GM06990 (cell line): ENCODE results near the gene GNAS-AS1.
A peak's percentile ranks its signal among the peaks of the same experiment; 100 is the strongest.

Experiments
- DNase-seq: peaks from one replicate; pipeline ENCODE4 v3.0.0-alpha.2; 2011; ENCODE audit not compliant: insufficient read length; ENCODE audit errors: extremely low read depth
- H3K27me3 ChIP-seq: replicated peaks from 2 replicates; pipeline ENCODE4 v1.6.0; 2011; ENCODE audit warnings: low read length; ENCODE audit not compliant: control insufficient read depth, insufficient read depth
- H3K36me3 ChIP-seq: 2 replicates; pipeline ENCODE4 v1.5.1; 2011; ENCODE audit warnings: low read length; ENCODE audit not compliant: control insufficient read depth, insufficient read depth
- H3K4me3 ChIP-seq: replicated peaks from 2 replicates; pipeline ENCODE4 v1.5.1; 2011; ENCODE audit warnings: low read depth, mild to moderate bottlenecking, control low read depth, low read length
- TF ChIP-seq, protein P1 (sequence below): IDR thresholded peaks from 2 replicates; pipeline ENCODE4 v1.5.1; 2011; ENCODE audit warnings: low read length, control low read depth, mild to moderate bottlenecking, inconsistent platforms; ENCODE audit not compliant: insufficient read depth, poor library complexity, severe bottlenecking

The GNAS-AS1 gene

DNA sequence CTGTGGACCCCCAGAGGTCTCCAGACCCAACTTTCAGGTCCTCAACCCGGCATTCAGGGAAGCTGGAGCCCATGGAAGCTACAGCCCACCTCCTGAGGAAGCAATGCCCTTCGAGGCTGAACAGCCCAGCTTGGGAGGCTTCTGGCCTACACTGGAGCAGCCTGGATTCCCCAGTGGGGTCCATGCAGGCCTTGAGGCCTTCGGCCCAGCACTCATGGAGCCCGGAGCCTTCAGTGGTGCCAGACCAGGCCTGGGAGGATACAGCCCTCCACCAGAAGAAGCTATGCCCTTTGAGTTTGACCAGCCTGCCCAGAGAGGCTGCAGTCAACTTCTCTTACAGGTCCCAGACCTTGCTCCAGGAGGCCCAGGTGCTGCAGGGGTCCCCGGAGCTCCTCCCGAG, 2.8 kb upstream of the GNAS-AS1 start:
- TF ChIP-seq, protein P1, sequence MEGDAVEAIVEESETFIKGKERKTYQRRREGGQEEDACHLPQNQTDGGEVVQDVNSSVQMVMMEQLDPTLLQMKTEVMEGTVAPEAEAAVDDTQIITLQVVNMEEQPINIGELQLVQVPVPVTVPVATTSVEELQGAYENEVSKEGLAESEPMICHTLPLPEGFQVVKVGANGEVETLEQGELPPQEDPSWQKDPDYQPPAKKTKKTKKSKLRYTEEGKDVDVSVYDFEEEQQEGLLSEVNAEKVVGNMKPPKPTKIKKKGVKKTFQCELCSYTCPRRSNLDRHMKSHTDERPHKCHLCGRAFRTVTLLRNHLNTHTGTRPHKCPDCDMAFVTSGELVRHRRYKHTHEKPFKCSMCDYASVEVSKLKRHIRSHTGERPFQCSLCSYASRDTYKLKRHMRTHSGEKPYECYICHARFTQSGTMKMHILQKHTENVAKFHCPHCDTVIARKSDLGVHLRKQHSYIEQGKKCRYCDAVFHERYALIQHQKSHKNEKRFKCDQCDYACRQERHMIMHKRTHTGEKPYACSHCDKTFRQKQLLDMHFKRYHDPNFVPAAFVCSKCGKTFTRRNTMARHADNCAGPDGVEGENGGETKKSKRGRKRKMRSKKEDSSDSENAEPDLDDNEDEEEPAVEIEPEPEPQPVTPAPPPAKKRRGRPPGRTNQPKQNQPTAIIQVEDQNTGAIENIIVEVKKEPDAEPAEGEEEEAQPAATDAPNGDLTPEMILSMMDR = no peak
- Histone ChIP-seq H3K4me3 (no peak overlapping the region), H3K36me3 (no peaks in the 10 kb centered on the region), H3K27me3 (no peaks in the 10 kb centered on the region; the same call in 1 of the 2 replicates)
- DNase-seq = no peak

DNA sequence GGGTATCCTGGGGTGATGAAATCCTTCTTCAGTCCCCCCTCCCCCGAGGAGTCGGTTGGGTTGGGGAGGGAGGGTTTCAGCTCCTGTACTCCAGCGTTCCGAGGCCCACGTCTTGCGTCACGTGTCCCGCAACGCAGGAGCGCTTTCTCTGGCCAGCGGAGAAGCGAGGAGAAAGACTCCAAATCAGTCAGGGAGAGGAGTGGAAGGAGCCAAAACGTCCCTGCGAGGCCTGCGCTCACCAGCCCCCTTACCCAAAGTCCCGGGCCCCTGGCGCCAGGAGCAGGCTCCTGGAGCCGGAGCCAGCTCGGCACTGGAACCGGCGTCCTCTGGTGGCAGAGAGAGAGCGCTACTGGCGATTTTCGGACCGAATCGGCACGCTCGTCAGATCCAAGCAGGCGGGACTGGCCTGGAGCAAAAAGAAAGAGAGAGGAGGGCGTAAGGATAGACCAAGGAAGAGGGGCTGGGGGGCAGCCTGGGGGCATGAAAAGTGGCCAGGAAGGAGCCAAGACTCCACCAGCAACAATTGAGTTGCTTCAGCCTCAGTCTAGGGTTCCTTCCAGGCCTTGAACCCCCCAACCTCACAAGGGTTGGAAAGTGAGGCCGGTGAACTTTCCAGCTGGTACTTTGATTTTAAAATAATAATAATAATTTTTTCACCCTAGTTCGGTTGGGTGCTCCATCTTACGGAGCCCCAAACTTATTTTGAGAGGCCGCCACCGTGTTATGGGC, 2.0 kb upstream of the GNAS-AS1 start, which contains the start of gene GNAS:
TSS of gene GNAS (plus strand) at position 174 of the 729 bp plus-strand sequence.
- TF ChIP-seq, protein P1 = peak; percentile 75
- H3K36me3 ChIP-seq = no peaks in the 10 kb centered on the region
- peak within 1 kb of the TSS; percentile 74 for H3K4me3 ChIP-seq
- H3K27me3 ChIP-seq = no peaks in the 10 kb centered on the region; the same call in 1 of the 2 replicates
- DNase-seq = peak; percentile 54

- DNase-seq = peak; percentile 10
- H3K27me3 ChIP-seq = no peaks in the 10 kb centered on the region; the same call in 1 of the 2 replicates
- peak overlapping the region; percentile 74 for H3K4me3 ChIP-seq
- TF ChIP-seq, protein P1 = no peak
- no peaks in the 10 kb centered on the region for H3K36me3 ChIP-seq
These were observed 1.3 kb upstream of the GNAS-AS1 start for GRCh38 chr20:58851969-58852458.

DNA sequence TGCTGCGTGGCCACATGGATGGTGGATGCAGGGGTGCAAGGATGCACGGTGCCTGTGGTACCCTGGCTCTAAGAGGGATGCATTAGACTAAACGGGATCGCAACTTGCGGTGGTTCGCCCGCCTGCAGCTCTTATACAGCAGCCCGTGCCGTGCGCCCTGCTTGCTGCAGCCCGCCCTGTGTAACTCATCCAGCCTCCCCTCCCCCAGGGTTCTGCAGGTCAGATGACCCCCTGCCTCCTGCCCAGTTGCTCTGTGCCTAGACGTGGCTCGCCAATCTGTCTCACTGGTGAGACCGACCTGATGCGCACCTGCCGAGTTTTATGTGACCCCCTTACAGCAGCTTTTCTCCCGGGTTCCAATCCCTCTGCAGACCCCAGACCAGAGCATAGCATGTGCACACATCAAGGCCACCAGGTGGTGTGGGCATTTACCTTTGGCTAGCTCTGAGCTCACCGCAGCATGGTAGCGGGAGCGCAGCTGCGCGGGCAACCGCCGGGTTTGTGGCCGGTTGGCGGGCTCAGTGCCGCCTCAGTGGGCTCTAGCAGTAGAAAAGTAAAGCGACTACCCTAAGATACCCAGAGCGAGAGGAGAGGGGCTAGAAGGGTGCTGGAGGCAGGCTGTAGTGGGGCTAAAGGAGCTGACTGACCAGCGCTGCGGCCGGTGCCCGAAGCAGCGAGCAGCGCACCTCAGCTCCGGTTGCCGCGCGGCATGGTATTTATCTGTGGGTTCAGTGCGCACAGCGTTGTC, 693 bp upstream of the GNAS-AS1 start:
- TF ChIP-seq, protein P1 = no peak
- H3K27me3 ChIP-seq = no peaks in the 10 kb centered on the region; the same call in none of the 2 replicates

GRCh38 chr20:58847463-58847862, 3.2 kb downstream of the GNAS-AS1 start:
- Histone ChIP-seq H3K36me3 (no peaks in the 10 kb centered on the region), H3K4me3 (no peak overlapping the region), H3K27me3 (no peaks in the 10 kb centered on the region; the same call in 1 of the 2 replicates)
- TF ChIP-seq, protein P1 = no peak
- DNase-seq = no peak

More for the DNA sequence above, 693 bp upstream of the GNAS-AS1 start:
- no peaks in the 10 kb centered on the region for H3K36me3 ChIP-seq
- DNase-seq = peak; percentile 23
- H3K4me3 ChIP-seq = peak overlapping the region; percentile 74
